Body of pancreas (tissue), 4 donors: ENCODE measurements around the gene IL4R.

Experiments
- CTCF ChIP-seq, 7 experiments: fragments of 450-650 bp in 4 of 7; fragments of 200-600 bp in 3 of 7; sonication (generic) in 3 of 7; IDR thresholded peaks; one replicate each; pipeline ENCODE4 v1.5.1; 2016 to 2019; ENCODE audit warnings: antibody characterized with exemption in 7 of 7
- POLR2A ChIP-seq, 3 donors: fragments of 450-650 bp; IDR thresholded peaks; one replicate each; pipeline ENCODE4 v1.6.1; 2016; ENCODE audit warnings: antibody characterized with exemption in 3 of 3, mild to moderate bottlenecking in 2 of 3

- TF ChIP-seq CTCF (IDR thresholded peaks at IDR 0.05) (no peak), POLR2A (IDR thresholded peaks at IDR 0.05) (peak in 1 of 3 donors; percentile 15)
Observed at GRCh38 chr16:27383556-27384243, 69.9 kb downstream of the IL4R start.
